ENCODE data around the gene KIAA1671.

Gene KIAA1671

DNA sequence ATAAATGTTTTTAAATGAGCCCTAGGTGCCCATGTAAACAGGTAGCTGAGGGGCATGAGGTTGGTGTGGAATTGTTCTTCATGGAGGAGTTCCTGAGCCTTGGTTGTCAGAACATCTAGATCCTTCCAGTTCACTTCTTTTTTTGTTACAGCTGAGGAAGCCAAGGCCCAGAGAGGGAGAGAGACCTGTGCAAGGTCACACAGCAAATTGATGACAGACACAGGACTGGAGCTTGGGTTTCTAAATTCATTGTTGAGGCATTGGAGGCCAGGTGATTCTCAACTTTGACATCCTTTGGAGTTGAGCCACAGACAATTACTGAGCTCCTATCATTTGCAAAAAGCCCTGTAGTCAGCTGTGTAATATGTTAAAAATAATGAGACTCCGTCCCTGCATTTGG is 174.0 kb downstream of the KIAA1671 start:
- Histone ChIP-seq H3K4me3 (ENCODE audit: low read depth, low read length, poor library complexity, severe bottlenecking) (no peak overlapping the region), H3F3A (ENCODE audit: insufficient read depth, low read length) (no peaks in the 10 kb centered on the region), H3K4me1 (ENCODE audit: insufficient read depth, low read length, severe bottlenecking) (no peaks in the 10 kb centered on the region), H3K36me3 (ENCODE audit: insufficient read depth, low read length) (no peaks in the 10 kb centered on the region), H3K27ac (ENCODE audit: low read depth, low read length, poor library complexity, severe bottlenecking) (no peak overlapping the region), H3K4me2 (ENCODE audit: low read length) (no peak overlapping the region), H3K27me3 (ENCODE audit: insufficient read depth, low read length) (no peaks in the 10 kb centered on the region; the same call in 1 of the 2 replicates), H3K9me2 (ENCODE audit: low read depth, low read length) (no peaks in the 10 kb centered on the region), H3K9ac (ENCODE audit: low read length) (no peak overlapping the region), H4K20me1 (ENCODE audit: insufficient read depth, low read length) (no peaks in the 10 kb centered on the region), H3K9me3 (ENCODE audit: low read length) (no peaks in the 10 kb centered on the region), H3K79me2 (ENCODE audit: insufficient read depth, low read length) (no peaks in the 10 kb centered on the region), H2AFZ (ENCODE audit: low read length) (no peak overlapping the region)
- TF ChIP-seq, protein P1, sequence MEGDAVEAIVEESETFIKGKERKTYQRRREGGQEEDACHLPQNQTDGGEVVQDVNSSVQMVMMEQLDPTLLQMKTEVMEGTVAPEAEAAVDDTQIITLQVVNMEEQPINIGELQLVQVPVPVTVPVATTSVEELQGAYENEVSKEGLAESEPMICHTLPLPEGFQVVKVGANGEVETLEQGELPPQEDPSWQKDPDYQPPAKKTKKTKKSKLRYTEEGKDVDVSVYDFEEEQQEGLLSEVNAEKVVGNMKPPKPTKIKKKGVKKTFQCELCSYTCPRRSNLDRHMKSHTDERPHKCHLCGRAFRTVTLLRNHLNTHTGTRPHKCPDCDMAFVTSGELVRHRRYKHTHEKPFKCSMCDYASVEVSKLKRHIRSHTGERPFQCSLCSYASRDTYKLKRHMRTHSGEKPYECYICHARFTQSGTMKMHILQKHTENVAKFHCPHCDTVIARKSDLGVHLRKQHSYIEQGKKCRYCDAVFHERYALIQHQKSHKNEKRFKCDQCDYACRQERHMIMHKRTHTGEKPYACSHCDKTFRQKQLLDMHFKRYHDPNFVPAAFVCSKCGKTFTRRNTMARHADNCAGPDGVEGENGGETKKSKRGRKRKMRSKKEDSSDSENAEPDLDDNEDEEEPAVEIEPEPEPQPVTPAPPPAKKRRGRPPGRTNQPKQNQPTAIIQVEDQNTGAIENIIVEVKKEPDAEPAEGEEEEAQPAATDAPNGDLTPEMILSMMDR (IDR thresholded peaks at IDR 0.05; ENCODE audit: low read length) = no peak
- TF ChIP-seq EZH2 (IDR thresholded peaks at IDR 0.05; ENCODE audit: borderline replicate concordance, low read length) = no peak

DNA sequence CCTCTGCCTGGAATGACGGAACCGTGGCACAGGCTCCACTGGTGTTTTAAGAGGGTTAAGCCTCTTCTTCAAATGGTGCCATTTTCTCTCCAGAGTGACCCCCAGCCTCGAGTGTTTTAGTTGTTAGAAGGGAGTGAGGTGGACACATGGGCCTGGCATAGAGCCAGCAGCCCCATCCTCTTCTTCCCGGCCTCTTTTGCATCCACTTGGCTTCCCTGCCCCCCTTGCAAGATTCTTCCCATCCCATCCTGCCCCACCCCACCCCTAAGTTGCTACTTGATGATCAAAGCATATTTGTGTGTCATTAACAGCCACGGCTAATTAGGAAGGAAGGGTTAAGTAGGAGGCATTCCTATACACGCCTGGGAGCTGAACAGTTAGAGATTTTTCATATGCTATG is 174.8 kb downstream of the KIAA1671 start:
- H3K36me3 ChIP-seq (ENCODE audit: insufficient read depth, low read length) = no peaks in the 10 kb centered on the region
- H3K27ac ChIP-seq (ENCODE audit: low read depth, low read length, poor library complexity, severe bottlenecking) = no peak overlapping the region
- H3K4me2 ChIP-seq (ENCODE audit: low read length) = no peak overlapping the region
- TF ChIP-seq EZH2 (IDR thresholded peaks at IDR 0.05; ENCODE audit: borderline replicate concordance, low read length) = no peak
- TF ChIP-seq, protein P1 (IDR thresholded peaks at IDR 0.05; ENCODE audit: low read length) = no peak
- no peak overlapping the region for H3K9ac ChIP-seq (ENCODE audit: low read length)
- H2AFZ ChIP-seq (ENCODE audit: low read length) = no peak overlapping the region
- H3K27me3 ChIP-seq (ENCODE audit: insufficient read depth, low read length) = no peaks in the 10 kb centered on the region; the same call in 1 of the 2 replicates
- H3K9me2 ChIP-seq (ENCODE audit: low read depth, low read length) = no peaks in the 10 kb centered on the region
- H3K4me1 ChIP-seq (ENCODE audit: insufficient read depth, low read length, severe bottlenecking) = no peaks in the 10 kb centered on the region
- H3K9me3 ChIP-seq (ENCODE audit: low read length) = no peaks in the 10 kb centered on the region
- H4K20me1 ChIP-seq (ENCODE audit: insufficient read depth, low read length) = no peaks in the 10 kb centered on the region
- no peaks in the 10 kb centered on the region for H3F3A ChIP-seq (ENCODE audit: insufficient read depth, low read length)
- H3K4me3 ChIP-seq (ENCODE audit: low read depth, low read length, poor library complexity, severe bottlenecking) = no peak overlapping the region
- H3K79me2 ChIP-seq (ENCODE audit: insufficient read depth, low read length) = no peaks in the 10 kb centered on the region

DNA sequence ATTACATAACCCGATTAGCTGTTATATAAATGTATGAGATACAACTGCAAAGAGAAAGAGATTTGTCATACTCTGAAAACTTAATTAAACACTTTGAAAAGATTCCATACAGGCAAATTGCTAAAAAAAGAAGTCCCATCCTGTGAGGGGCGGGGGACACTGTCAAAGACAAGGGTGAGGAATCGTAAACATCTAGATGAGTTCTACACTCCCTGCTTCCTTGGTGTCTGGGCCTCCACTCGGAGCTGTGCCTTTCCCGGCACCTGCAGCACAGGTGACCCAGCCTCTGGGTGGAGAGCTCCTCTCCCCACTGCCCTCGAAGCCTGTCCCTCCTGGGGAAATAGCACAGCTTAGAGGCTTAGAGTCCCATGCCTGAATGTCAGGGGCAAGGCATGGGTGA is 177.9 kb downstream of the KIAA1671 start:
- TF ChIP-seq, protein P1 (IDR thresholded peaks at IDR 0.05; ENCODE audit: low read length) = no peak
- TF ChIP-seq EZH2 (IDR thresholded peaks at IDR 0.05; ENCODE audit: borderline replicate concordance, low read length) = no peak
- Histone ChIP-seq H3F3A (ENCODE audit: insufficient read depth, low read length) (no peaks in the 10 kb centered on the region), H3K9me2 (ENCODE audit: low read depth, low read length) (no peaks in the 10 kb centered on the region)

More for the DNA sequence above, 177.9 kb downstream of the KIAA1671 start:
- Histone ChIP-seq H3K4me2 (ENCODE audit: low read length) (no peak overlapping the region), H3K9ac (ENCODE audit: low read length) (no peak overlapping the region), H4K20me1 (ENCODE audit: insufficient read depth, low read length) (no peaks in the 10 kb centered on the region), H2AFZ (ENCODE audit: low read length) (no peak overlapping the region), H3K27me3 (ENCODE audit: insufficient read depth, low read length) (no peaks in the 10 kb centered on the region; the same call in 1 of the 2 replicates), H3K9me3 (ENCODE audit: low read length) (no peaks in the 10 kb centered on the region), H3K4me3 (ENCODE audit: low read depth, low read length, poor library complexity, severe bottlenecking) (no peak overlapping the region), H3K4me1 (ENCODE audit: insufficient read depth, low read length, severe bottlenecking) (no peaks in the 10 kb centered on the region), H3K79me2 (ENCODE audit: insufficient read depth, low read length) (no peaks in the 10 kb centered on the region), H3K27ac (ENCODE audit: low read depth, low read length, poor library complexity, severe bottlenecking) (no peak overlapping the region), H3K36me3 (ENCODE audit: insufficient read depth, low read length) (no peaks in the 10 kb centered on the region)
